Measurements from ENCODE around the gene LRRC7.
"Not testable (repeated sequence)": the region's sequence is repeated elsewhere in the genome, so short reads cannot be mapped to it uniquely, and the experiment has no call there.

The LRRC7 gene

GRCh38 chr1:69987881-69988280, 420.2 kb downstream of the LRRC7 start:
- DNase-seq: no peak

GRCh38 chr1:69991644-69992043, 423.9 kb downstream of the LRRC7 start:
- DNase-seq: no peak

DNA sequence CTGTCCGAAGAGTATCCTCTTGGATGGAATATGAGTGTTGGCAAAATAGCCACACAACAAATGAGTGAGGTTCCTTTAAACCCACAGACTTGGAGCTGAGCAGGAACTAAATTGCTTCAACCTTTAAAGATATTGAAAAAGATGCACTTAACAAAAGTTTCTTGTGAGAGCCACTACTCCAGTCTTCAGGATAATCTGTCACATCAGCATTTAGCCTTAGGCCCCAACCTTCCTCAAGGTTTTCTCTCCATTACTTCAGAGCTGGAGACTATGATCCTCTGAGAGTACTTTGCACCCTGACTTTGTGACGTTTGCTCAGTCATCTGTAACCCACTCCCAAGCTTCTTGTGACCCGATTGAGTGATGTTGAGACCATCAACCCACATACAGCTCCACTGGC, 424.9 kb downstream of the LRRC7 start:
- DNase-seq: no peak

- no peak for DNase-seq
These were observed 426.1 kb downstream of the LRRC7 start for GRCh38 chr1:69993810-69994209.

DNA sequence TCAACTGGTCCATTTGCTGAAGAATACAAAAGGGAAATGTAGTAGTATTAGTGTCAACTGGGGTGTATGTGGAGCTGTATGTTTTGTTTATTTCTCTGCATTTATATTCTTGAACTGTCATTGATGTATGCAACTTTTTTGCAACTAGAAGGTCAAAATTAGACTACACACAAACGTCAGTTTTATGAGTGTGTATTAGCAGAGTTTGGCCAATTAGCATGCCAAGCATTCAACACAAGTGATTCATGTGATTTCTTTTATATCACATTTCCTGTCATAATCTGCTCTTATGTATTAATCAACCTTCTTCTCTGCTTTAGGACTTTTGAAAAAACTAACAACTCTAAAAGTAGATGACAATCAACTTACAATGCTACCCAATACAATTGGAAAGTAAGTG, 426.5 kb downstream of the LRRC7 start:
- DNase-seq: no peak

DNA sequence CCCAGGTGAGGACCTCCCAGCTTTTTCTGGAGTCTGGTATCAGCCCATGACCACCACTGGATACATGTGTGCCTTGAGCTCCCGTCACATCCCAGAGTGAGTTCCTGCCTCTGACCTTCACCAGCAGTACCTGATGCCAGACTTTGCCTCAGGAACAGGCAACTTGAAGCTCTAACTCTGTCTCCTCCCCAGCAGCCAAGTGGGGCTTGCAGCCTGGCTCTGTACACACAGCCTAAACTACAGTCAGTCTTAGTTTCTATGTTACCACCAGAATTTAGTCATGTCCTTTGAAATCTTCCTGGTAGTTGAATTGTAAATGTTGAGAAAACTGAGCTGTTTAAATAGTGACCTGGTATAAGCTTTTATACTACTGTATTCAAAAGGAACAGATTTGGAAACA, 431.1 kb downstream of the LRRC7 start:
- DNase-seq: no peak

DNA sequence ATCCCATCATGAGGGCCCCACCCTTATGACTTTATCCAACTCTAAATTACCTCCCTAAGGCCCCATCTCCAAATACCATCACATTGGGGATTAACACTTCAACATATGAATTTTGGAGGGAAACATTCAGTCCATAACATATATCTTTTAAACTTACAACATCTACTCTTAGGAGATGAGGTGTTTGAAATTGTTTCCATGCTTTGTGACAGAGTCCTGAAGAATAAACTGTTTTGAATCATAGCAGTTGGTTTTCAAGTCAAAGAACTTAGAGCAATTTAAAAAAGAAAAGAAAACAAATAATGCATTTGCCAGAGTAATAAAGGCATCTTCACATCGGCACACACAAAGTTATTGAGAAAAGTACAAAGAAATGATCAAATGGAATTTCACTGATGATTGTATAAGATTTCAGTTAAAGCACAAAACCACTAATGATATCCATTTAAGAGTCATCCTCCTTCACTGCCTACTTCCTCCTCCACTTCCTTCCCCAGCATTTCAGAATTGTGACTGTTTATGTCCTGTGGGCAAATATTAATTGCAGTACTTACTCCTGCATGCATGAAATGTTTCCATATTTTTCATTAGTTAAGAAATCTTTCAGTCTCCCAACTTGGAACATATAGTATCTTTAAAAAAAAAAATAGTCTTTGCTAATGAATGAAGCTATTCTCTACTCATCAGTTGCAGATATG, 435.6 kb downstream of the LRRC7 start:
- no peak for DNase-seq

DNA sequence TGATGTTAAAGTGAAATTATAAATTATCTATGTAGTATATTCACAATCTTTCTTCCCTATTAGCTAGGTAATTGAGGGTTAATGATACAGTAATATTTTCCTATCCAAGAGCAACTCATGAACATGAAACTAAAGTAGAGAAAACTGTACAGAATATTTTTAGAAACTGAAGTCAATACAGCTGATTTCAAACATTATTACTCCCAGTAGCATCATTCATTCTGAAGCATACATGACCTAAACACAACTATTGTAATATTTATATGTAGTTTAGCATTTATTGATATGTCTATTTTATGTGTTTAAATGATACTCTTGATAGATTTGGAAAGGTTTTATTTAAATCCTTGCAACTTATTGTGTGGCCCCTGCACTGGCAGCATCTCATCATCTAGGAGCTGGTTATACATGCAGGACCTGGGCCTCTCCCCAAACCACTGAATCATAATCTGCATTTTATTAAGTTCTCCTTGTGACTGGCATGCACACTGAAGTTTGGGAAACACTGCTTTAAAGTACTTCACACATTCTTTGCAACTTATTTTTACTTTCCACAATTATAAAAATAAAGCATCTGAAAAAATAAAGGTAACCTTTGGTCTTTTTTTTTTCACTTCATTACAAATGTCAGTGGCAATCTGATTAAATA, 437.8 kb downstream of the LRRC7 start:
- no peak for DNase-seq

DNA sequence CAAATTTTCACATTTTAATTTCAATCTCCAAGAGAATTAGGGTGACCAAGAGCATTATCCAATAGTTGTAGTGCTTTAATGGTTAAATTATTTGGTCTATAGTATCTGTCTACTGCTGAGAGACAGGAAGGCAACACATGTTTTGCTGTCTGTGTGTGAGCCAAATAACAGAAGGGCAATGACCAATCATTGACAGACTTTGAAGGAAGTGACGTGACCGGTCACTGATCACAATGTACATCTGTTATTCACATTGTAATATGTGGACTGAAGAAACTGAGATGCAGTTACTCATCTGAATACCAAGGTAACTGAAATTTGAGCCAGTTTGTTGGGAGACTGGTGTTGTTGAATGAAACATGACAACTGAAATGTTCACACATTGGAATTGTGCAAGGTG, 440.9 kb downstream of the LRRC7 start:
- DNase-seq: no peak

DNA sequence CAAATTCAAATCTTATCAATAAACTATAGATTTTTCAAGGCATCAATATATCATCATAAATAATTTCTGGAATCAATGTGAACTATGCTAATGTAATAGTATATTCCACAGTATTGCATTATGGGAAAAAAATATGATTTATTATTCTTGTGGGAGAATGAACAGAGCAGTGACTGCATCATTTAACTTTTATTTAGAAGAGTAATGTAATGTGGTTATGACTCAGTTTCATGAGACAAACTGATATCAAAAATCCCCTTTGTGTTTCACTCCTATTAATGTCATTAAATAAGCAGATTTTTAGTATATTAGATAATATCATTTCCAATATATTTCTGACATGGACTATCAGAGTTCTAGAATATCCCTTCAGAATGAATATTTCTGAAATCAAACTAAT, 450.0 kb downstream of the LRRC7 start:
- DNase-seq: no peak

DNA sequence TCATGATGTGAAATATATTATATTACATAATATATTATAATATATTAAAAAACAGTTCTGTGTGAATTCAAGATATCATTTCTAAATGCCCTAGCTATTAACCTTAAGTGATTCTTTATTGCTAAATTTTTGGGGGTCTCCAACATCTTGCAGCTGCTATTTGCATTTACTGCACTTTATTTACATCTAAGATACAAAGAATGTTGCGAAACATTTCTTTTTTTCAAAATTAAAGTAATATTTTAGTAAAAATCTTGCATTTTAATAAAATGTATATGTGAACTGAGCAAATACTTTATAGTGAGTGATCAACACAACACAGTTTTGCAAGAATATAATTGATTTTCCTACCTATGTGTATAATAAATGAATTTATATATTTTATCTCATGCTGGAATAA, 456.6 kb downstream of the LRRC7 start:
- no peak for DNase-seq

DNA sequence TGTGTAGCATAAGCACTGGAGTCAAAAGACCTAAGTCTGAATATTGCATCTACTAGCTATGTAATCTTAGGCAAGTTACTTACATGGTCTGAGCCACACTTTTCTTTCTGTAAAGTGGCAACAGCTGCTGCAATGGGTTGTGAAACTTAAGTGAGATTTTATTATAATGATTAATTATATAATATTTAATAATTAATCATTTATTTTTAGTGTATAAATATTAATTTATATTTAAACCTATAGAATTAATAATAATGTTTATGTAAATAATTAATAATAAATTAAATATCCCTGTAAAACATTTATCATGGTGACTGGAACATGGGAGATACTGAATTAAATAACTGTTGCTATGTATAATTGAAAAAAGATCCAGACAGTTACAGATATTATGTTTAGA, 457.3 kb downstream of the LRRC7 start:
- DNase-seq: no peak

DNA sequence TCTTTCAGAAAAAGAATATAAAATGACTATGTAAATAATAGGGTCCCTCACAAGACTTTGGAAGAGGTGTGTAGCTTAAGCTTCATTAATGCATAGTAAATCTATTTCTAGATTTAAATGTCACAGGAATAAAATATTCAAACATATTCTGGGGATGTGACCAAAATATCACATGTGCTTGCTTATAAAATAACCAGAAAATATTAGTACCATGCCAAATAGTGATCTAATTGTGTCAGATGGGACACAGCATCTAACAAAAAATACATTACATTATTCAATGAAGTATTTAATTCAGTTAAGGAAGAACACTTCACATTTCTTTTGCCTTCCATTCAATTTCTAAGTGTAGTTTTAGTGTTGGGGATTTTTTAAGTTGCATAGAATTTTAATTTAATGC, 458.1 kb downstream of the LRRC7 start:
- no peak for DNase-seq

GRCh38 chr1:70033266-70033873, 465.6 kb downstream of the LRRC7 start:
- DNase-seq: no peak

DNA sequence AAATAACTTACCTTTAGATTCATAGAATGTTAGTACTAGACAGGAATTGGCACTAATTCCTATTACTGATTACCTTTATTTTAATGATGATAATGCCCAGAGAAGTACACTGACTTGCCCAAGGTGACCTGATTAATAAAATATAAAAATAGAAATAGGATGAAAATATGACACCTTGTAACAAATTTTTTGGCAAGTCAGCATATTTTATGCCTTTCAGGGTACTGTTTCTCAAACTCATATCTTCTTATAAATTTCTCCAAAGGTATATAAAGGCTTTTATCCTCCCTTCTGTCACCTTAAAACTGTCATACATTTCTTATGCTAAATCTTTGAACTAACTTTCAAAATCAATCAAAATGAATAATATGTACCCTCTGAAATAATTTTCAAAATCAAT, 466.2 kb downstream of the LRRC7 start:
- no peak for DNase-seq

DNA sequence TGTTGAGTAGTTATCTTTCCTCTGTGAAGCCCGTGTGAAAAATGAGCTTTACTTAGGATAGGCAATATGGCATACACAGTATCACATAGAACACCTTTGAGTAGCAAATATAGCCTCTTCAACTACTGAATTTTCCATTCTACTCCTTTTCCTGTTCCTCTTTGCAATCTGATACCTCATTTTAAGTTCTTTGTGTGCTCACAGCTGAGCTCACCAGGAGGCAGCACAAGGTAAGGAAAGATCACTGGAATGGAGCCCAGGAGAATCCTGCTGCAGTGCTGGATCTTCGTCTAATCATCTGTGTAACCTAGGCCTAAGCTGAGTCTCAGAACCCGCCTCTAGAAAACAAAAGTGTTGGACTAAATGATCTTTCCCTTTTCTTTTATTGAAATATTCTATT, 466.7 kb downstream of the LRRC7 start:
- no peak for DNase-seq

DNA sequence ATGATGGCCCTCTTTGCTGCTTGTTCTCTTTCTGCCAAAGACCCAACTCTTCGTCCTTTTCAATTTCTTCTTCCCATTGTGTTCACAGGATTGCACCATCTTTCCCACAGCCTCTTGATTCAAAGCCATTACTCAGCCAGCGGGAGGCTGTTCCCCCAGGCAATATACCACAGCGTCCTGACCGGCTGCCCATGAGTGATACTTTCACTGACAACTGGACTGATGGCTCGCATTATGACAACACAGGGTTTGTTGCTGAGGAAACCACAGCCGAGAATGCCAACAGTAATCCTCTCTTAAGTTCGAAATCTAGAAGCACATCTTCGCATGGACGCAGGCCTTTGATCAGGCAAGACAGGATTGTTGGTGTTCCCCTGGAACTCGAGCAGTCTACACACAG, 470.3 kb downstream of the LRRC7 start:
- no peak for DNase-seq

DNA sequence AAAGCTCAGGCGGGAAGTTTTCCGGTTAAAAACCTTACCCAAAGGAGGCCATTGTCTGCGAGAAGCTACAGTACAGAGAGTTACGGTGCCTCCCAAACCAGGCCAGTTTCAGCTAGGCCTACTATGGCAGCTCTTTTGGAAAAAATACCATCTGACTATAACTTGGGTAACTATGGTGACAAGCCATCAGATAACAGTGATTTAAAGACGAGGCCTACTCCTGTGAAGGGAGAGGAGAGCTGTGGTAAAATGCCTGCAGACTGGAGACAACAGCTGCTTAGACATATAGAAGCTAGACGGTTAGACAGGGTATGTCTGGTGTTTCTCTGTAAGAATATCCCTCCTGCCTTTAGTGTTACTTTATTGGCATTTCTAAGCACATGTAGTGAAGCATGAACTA, 471.8 kb downstream of the LRRC7 start:
- DNase-seq: no peak

DNA sequence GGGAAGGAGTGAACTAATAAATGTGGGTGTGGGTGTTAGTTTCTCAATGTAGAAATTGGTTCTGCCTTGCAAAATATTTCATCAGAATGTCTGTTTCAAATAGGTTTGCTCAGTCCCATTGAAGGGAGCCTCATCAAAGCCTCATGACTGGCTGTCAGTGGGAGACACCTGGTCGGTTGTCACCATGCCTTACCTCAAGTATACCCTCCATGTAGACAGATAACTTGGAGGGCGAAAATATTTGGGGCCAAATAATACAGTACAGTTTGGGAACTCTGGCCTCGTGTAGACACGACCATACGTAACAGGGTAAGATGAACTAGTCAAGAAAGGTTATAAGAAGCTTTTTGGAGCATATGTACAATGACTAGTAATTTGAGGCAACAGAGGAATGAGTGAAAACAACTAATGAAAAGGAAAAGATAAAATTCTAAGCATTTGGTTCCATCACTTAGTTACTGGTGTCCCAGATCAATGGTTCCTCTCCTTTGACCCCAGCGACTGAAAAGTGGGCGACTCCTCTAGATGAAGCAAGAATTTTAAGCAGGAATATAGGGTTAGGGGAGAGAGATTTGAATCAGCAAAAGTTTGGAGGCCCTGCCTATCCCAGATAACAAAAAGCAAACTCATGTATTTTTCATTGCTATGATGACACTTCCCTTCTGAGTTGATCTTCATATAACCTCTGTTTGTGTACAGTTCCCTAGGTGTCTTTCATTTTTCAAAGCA, 473.8 kb downstream of the LRRC7 start:
- DNase-seq: no peak

- DNase-seq: peak; percentile 17
These were observed 474.5 kb downstream of the LRRC7 start for GRCh38 chr1:70042090-70042731.

- DNase-seq: peak; percentile 14
These were observed 476.1 kb downstream of the LRRC7 start for GRCh38 chr1:70043804-70044203.

- no peak for DNase-seq
These were observed 477.1 kb downstream of the LRRC7 start for GRCh38 chr1:70044832-70045231.

GRCh38 chr1:70045581-70045980, 477.9 kb downstream of the LRRC7 start:
- not testable (repeated sequence) for DNase-seq

Data from hematopoietic multipotent progenitor cell treated with erythropoietin and hydrocortisone succinate and interleukin-3 and kit ligand, for 8 days (in vitro differentiated cells).